ENCODE results near the gene ELAC1.

DNA sequence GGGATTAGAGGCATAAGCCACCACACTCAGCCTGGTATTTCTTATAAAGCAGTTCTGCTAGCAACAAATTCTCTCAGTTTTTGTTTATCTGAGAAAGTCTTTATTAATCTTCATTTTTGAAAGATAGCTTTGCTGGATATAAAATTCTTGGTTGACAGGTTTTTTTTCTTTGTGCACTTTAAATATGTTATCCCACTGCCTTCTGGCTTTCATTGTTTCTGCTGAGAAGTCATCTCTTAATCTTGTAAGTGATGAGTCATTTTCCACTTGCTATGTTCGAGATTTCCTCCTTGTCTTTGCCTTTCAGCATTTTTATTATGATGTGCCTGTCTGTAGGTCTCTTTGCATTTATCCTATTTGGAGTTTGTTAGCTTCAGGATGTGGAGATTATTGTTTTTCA, 5.9 kb upstream of the ELAC1 start:
- TF ChIP-seq POLR2AphosphoS2 (conservative IDR thresholded peaks at IDR 0.05; ENCODE audit: low read length) (no peak), RFX5 (IDR thresholded peaks at IDR 0.05) (no peak), SMC3 (IDR thresholded peaks at IDR 0.05) (no peak), MYC (IDR thresholded peaks at IDR 0.05; ENCODE audit: borderline replicate concordance, low read length) (no peak), CHD2 (IDR thresholded peaks at IDR 0.05; ENCODE audit: low read length, partially characterized antibody) (no peak)
- TF ChIP-seq, protein P1, sequence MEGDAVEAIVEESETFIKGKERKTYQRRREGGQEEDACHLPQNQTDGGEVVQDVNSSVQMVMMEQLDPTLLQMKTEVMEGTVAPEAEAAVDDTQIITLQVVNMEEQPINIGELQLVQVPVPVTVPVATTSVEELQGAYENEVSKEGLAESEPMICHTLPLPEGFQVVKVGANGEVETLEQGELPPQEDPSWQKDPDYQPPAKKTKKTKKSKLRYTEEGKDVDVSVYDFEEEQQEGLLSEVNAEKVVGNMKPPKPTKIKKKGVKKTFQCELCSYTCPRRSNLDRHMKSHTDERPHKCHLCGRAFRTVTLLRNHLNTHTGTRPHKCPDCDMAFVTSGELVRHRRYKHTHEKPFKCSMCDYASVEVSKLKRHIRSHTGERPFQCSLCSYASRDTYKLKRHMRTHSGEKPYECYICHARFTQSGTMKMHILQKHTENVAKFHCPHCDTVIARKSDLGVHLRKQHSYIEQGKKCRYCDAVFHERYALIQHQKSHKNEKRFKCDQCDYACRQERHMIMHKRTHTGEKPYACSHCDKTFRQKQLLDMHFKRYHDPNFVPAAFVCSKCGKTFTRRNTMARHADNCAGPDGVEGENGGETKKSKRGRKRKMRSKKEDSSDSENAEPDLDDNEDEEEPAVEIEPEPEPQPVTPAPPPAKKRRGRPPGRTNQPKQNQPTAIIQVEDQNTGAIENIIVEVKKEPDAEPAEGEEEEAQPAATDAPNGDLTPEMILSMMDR (IDR thresholded peaks at IDR 0.05) = no peak
- TF ChIP-seq, protein P2, sequence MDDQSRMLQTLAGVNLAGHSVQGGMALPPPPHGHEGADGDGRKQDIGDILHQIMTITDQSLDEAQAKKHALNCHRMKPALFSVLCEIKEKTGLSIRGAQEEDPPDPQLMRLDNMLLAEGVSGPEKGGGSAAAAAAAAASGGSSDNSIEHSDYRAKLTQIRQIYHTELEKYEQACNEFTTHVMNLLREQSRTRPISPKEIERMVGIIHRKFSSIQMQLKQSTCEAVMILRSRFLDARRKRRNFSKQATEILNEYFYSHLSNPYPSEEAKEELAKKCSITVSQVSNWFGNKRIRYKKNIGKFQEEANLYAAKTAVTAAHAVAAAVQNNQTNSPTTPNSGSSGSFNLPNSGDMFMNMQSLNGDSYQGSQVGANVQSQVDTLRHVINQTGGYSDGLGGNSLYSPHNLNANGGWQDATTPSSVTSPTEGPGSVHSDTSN (IDR thresholded peaks at IDR 0.05) = no peak
- TF ChIP-seq, protein P3, sequence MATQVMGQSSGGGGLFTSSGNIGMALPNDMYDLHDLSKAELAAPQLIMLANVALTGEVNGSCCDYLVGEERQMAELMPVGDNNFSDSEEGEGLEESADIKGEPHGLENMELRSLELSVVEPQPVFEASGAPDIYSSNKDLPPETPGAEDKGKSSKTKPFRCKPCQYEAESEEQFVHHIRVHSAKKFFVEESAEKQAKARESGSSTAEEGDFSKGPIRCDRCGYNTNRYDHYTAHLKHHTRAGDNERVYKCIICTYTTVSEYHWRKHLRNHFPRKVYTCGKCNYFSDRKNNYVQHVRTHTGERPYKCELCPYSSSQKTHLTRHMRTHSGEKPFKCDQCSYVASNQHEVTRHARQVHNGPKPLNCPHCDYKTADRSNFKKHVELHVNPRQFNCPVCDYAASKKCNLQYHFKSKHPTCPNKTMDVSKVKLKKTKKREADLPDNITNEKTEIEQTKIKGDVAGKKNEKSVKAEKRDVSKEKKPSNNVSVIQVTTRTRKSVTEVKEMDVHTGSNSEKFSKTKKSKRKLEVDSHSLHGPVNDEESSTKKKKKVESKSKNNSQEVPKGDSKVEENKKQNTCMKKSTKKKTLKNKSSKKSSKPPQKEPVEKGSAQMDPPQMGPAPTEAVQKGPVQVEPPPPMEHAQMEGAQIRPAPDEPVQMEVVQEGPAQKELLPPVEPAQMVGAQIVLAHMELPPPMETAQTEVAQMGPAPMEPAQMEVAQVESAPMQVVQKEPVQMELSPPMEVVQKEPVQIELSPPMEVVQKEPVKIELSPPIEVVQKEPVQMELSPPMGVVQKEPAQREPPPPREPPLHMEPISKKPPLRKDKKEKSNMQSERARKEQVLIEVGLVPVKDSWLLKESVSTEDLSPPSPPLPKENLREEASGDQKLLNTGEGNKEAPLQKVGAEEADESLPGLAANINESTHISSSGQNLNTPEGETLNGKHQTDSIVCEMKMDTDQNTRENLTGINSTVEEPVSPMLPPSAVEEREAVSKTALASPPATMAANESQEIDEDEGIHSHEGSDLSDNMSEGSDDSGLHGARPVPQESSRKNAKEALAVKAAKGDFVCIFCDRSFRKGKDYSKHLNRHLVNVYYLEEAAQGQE (IDR thresholded peaks at IDR 0.05) = no peak
- TF ChIP-seq, protein P4, sequence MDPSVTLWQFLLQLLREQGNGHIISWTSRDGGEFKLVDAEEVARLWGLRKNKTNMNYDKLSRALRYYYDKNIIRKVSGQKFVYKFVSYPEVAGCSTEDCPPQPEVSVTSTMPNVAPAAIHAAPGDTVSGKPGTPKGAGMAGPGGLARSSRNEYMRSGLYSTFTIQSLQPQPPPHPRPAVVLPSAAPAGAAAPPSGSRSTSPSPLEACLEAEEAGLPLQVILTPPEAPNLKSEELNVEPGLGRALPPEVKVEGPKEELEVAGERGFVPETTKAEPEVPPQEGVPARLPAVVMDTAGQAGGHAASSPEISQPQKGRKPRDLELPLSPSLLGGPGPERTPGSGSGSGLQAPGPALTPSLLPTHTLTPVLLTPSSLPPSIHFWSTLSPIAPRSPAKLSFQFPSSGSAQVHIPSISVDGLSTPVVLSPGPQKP (IDR thresholded peaks at IDR 0.05; ENCODE audit: low read depth, low read length) = no peak

Data from A549 (cell line).